Endothelial cell of umbilical vein (primary cell): Measurements from ENCODE around the gene FBXL13. TPM values are rescaled to one million over a fixed set of nuclear protein-coding genes. Genes with fewer than 3 reads are reported as not detected.
A peak's percentile ranks its signal among the peaks of the same experiment; 100 is the strongest.
"Not testable (repeated sequence)": the region's sequence is repeated elsewhere in the genome, so short reads cannot be mapped to it uniquely, and the experiment has no call there.

Experiments used
- BruUV-seq: library from RNA; stranded (reverse); fragments of 400-500 nt; replicated peaks from 2 replicates; lab custom pipeline; 2021; lab: Mats Ljungman, UMichigan
- CTCF ChIA-PET: fragments of 300-600, 350-600 bp; sonication (Branson Sonifier 250); formaldehyde crosslinking; loops from one replicate; lab custom pipeline; 2021; ENCODE audit warnings: antibody characterized with exemption, inconsistent platforms; lab: Charles Lee
- POLR2A ChIA-PET: fragments of 300-600, 350-600 bp; sonication (Branson Sonifier 250); formaldehyde crosslinking; loops from one replicate; lab custom pipeline; 2021; ENCODE audit warnings: antibody characterized with exemption, inconsistent platforms; lab: Charles Lee
- DNase-seq: peaks from one replicate; pipeline ENCODE4 v3.0.0-alpha.2; 2011; ENCODE audit warnings: low read depth, low spot score
- FAIRE-seq: peaks from 2 replicates; lab custom pipeline; 2011; peaks lifted over from hg19 to GRCh38; lab: Jason Lieb, UNC
- H2AFZ ChIP-seq: 2 replicates; pipeline ENCODE4 v1.6.0; 2012; ENCODE audit warnings: low read depth, low read length, control low read depth, inconsistent platforms
- H3K27ac ChIP-seq: 2 replicates; pipeline ENCODE4 v1.5.1; 2011; ENCODE audit warnings: low read depth, mild to moderate bottlenecking, control low read depth, low read length, moderate library complexity; ENCODE audit not compliant: insufficient read depth
- H3K27me3 ChIP-seq, 2 experiments: 2 replicates each; pipeline versions ENCODE4 v1.6.0 to v1.6.1; 2011; ENCODE audit warnings: low read length in 2 of 2, mixed read lengths in 1 of 2; ENCODE audit not compliant: control insufficient read depth in 2 of 2, insufficient read depth in 2 of 2
- H3K36me3 ChIP-seq, 2 experiments: 2 replicates in 1 of 2; 3 replicates in 1 of 2; pipeline ENCODE4 v1.5.1; 2011; ENCODE audit warnings: low read length in 2 of 2, mild to moderate bottlenecking in 1 of 2, moderate library complexity in 1 of 2; ENCODE audit not compliant: control insufficient read depth in 2 of 2, insufficient read depth in 2 of 2; ENCODE audit errors: extremely low read depth in 1 of 2
- H3K4me1 ChIP-seq: 3 replicates; pipeline ENCODE4 v1.5.1; 2011; ENCODE audit warnings: mild to moderate bottlenecking, low read length; ENCODE audit not compliant: control insufficient read depth, insufficient read depth; ENCODE audit errors: extremely low read depth
- H3K4me2 ChIP-seq: 2 replicates; pipeline ENCODE4 v1.6.1; 2011; ENCODE audit warnings: low read length, control low read depth, mixed read lengths; ENCODE audit not compliant: insufficient read depth
- H3K4me3 ChIP-seq, 3 experiments: fragments of 200-600 bp in 1 of 3; sonication (generic), shearing (Covaris generic) in 1 of 3; replicated peaks in 1 of 3; 2 replicates each; pipeline ENCODE4 v1.5.1; 2011 to 2016; ENCODE audit warnings: control low read depth in 3 of 3, low read length in 3 of 3, mild to moderate bottlenecking in 2 of 3, inconsistent platforms in 1 of 3, low read depth in 1 of 3, moderate library complexity in 1 of 3; ENCODE audit not compliant: insufficient read depth in 1 of 3
- H3K79me2 ChIP-seq: 2 replicates; pipeline ENCODE4 v1.6.0; 2012; ENCODE audit warnings: low read length, inconsistent platforms; ENCODE audit not compliant: control insufficient read depth, insufficient read depth
- H3K9ac ChIP-seq: replicated peaks from 2 replicates; pipeline ENCODE3; 2011; ENCODE audit warnings: low read length, control low read depth; ENCODE audit not compliant: insufficient read depth; ENCODE audit errors: extremely low read depth
- H3K9me1 ChIP-seq: replicated peaks from 3 replicates; pipeline ENCODE4 v1.6.0; 2011; ENCODE audit warnings: mild to moderate bottlenecking, low read length; ENCODE audit not compliant: control insufficient read depth, insufficient read depth; ENCODE audit errors: extremely low read depth
- H3K9me3 ChIP-seq: replicated peaks from 2 replicates; pipeline ENCODE4 v1.5.1; 2012; ENCODE audit warnings: low read length, inconsistent platforms; ENCODE audit not compliant: control insufficient read depth, insufficient read depth
- H4K20me1 ChIP-seq: replicated peaks from 2 replicates; pipeline ENCODE3; 2011; ENCODE audit warnings: mild to moderate bottlenecking, low read length; ENCODE audit not compliant: control insufficient read depth, insufficient read depth; ENCODE audit errors: extremely low read depth
- FOS ChIP-seq: IDR thresholded peaks from 2 replicates; pipeline ENCODE4 v1.6.1; 2011; ENCODE audit warnings: mild to moderate bottlenecking, low read length, moderate library complexity, borderline replicate concordance; ENCODE audit not compliant: insufficient read depth
- GATA2 ChIP-seq: IDR thresholded peaks from 2 replicates; pipeline ENCODE4 v1.7.0; 2011; ENCODE audit warnings: low read depth, mild to moderate bottlenecking, moderate library complexity, mixed read lengths, low read length; ENCODE audit not compliant: insufficient read length, insufficient read depth
- JUN ChIP-seq: IDR thresholded peaks from 2 replicates; pipeline ENCODE4 v1.6.1; 2011; ENCODE audit warnings: borderline replicate concordance, low read depth; ENCODE audit not compliant: insufficient read length, insufficient read depth
- POLR2AphosphoS5 ChIP-seq: IDR thresholded peaks from 2 replicates; pipeline ENCODE4 v1.6.1; 2012; ENCODE audit warnings: low read depth, mild to moderate bottlenecking, control low read depth, low read length, moderate library complexity; ENCODE audit not compliant: insufficient read depth
- dilution Hi-C: fragments of 300-500 bp; cut with MboI; formaldehyde crosslinking; loops from one replicate; pipeline ENCODE4 v1.15.0; 2019; ENCODE audit warnings: low sequenced_read_pairs; ENCODE audit not compliant: extremely low pct_ligation_motif_present
- intact Hi-C: fragments of 100-400 bp; cut with micrococcal nuclease; formaldehyde crosslinking; loops from one replicate; pipeline ENCODE4 v1.10.0; 2022
- polyA plus RNA-seq, 4 experiments: library from polyadenylated mRNA; depleted of rRNA in 3 of 4; stranded (reverse) in 3 of 4; unstranded in 1 of 4; fragments of >200 nt; gene quantifications; 2 replicates each; pipeline versions ENCODE4 v1.2.1 to v1.2.3, GENCODE V29; 2011 to 2012; ENCODE audit warnings: missing spikeins in 1 of 4
- total RNA-seq: library from RNA; stranded (reverse); gene quantifications from 2 replicates; pipeline ENCODE4 v1.2.3, GENCODE V29; 2021

The FBXL13 gene
- total and polyA plus RNA-seq, 2 donors (not counting 3 experiments of a cell fraction or from before 2014, with no cell fraction given), result 3.9 to 4.6 TPM

DNA sequence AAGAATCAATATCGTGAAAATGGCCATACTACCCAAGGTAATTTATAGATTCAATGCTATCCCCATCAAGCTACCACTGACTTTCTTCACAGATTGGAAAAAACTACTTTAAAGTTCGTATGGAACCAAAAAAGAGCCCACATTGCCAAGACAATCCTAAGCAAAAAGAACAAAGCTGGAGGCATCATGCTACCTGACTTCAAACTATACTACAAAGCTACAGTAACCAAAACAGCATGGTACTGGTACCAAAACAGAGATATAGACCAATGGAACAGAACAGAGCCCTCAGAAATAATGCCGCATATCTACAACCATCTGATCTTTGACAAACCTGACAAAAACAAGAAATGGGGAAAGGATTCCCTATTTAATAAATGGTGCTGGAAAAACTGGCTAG lies 53.7 kb downstream of the FBXL13 start:
- dilution Hi-C loops, H3K27me3 ChIP-seq, H4K20me1 ChIP-seq, POLR2A ChIA-PET, CTCF ChIA-PET, H3K9me1 ChIP-seq, H3K4me1 ChIP-seq, H2AFZ ChIP-seq, H3K4me3 ChIP-seq, H3K36me3 ChIP-seq, H3K4me2 ChIP-seq, H3K9ac ChIP-seq, BruUV-seq, FAIRE-seq, H3K79me2 ChIP-seq, H3K27ac ChIP-seq, H3K9me3 ChIP-seq, DNase-seq, intact Hi-C loops: not testable (repeated sequence)

DNA sequence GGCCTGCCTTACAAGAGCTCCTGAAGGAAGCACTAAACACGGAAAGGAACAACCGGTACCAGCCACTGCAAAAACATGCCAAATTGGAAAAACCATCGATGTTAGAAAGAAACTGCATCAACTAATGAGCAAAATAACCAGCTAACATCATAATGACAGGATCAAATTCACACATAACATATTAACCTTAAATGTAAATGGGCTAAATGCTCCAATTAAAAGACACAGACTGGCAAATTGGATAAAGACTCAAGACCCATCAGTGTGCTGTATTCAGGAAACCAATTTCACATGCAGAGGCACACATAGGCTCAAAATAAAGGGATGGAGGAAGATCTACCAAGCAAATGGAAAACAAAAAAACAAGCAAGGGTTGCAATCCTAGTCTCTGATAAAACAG lies 56.3 kb downstream of the FBXL13 start:
- H3K27me3 ChIP-seq, H3K36me3 ChIP-seq, dilution Hi-C loops, H3K27ac ChIP-seq, H3K4me1 ChIP-seq, H3K9ac ChIP-seq, DNase-seq, CTCF ChIA-PET, intact Hi-C loops, H3K4me3 ChIP-seq, POLR2A ChIA-PET, H3K9me1 ChIP-seq, H2AFZ ChIP-seq, FAIRE-seq, H3K79me2 ChIP-seq, BruUV-seq, H3K4me2 ChIP-seq, H3K9me3 ChIP-seq, H4K20me1 ChIP-seq: not testable (repeated sequence)

DNA sequence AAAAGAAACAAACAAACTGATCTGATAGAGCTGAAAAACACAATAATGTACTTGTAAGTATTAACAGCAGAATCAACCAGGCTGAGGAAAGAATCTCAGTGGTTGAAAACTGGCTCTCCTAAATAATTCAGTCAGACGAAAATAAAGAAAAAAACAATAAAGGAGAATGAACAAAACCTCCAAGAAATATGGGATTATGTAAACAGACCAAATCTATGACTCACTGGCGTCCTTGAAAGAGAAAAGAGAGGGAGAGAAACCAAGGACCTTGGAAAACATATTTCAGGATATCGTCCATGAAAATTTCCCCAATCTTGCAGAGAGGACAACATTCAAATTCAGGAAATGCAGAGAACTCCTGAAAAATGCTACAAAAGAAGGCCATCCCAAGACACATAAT lies 62.9 kb downstream of the FBXL13 start:
- no peaks in the 10 kb centered on the region for H3K36me3 ChIP-seq
- H2AFZ ChIP-seq, result no peak overlapping the region
- POLR2A ChIA-PET, result no interaction called here
- TF ChIP-seq GATA2 (no peak), POLR2AphosphoS5 (no peak), JUN (peak; percentile 19), FOS (peak; percentile 63)
- BruUV-seq, result no TSS peak
- H3K27me3 ChIP-seq, result no peaks in the 10 kb centered on the region
- FAIRE-seq, result peak; percentile 57
- intact Hi-C loops, result no loop called here
- no peak overlapping the region for H3K27ac ChIP-seq
- no peak overlapping the region for H3K9ac ChIP-seq
- peak overlapping the region; percentile 2 for H3K4me2 ChIP-seq
- CTCF ChIA-PET, result no interaction called here
- no peak overlapping the region for H3K4me3 ChIP-seq
- H3K4me1 ChIP-seq, result peaks cover 6% of the 10 kb centered on the region
- no peaks in the 10 kb centered on the region for H4K20me1 ChIP-seq
- no peaks in the 10 kb centered on the region for H3K9me1 ChIP-seq
- peak; percentile 69 for DNase-seq
- no peaks in the 10 kb centered on the region for H3K9me3 ChIP-seq
- dilution Hi-C loops, result no loop called here
- no peaks in the 10 kb centered on the region for H3K79me2 ChIP-seq
